Sigmoid colon (tissue), 3 donors: Measurements from ENCODE around the gene NEDD1.

Experiments used
- POLR2A ChIP-seq, 2 donors: fragments of 450-650 bp; IDR thresholded peaks; one replicate each; pipeline ENCODE4 v1.6.1; 2016; ENCODE audit warnings: antibody characterized with exemption in 2 of 2, mild to moderate bottlenecking in 2 of 2, moderate library complexity in 2 of 2
- TF ChIP-seq, protein P1 (sequence below), 4 experiments: fragments of 450-650 bp in 3 of 4; fragments of 200-600 bp in 1 of 4; IDR thresholded peaks; one replicate each; pipeline ENCODE4 v1.5.1; 2016 to 2019; ENCODE audit warnings: antibody characterized with exemption in 4 of 4, mild to moderate bottlenecking in 3 of 4, moderate library complexity in 2 of 4

DNA sequence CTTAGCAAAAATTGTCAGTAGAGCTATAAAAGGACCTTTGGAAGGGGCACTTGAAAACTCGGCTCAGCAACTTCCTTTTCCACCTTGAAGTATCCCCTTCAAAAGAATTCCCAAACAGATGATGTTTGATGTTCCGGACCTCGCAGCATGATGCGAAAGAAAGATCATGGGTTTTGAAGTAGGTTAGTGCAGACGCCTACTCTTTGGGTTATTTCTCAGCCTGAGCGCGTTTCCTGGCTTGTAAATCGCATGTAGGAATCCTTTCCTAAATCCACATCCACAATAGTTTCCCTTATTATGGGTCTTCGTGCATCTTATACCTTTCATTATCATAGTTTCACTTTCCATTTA lies 584 bp upstream of the NEDD1 start:
- TF ChIP-seq, protein P1, sequence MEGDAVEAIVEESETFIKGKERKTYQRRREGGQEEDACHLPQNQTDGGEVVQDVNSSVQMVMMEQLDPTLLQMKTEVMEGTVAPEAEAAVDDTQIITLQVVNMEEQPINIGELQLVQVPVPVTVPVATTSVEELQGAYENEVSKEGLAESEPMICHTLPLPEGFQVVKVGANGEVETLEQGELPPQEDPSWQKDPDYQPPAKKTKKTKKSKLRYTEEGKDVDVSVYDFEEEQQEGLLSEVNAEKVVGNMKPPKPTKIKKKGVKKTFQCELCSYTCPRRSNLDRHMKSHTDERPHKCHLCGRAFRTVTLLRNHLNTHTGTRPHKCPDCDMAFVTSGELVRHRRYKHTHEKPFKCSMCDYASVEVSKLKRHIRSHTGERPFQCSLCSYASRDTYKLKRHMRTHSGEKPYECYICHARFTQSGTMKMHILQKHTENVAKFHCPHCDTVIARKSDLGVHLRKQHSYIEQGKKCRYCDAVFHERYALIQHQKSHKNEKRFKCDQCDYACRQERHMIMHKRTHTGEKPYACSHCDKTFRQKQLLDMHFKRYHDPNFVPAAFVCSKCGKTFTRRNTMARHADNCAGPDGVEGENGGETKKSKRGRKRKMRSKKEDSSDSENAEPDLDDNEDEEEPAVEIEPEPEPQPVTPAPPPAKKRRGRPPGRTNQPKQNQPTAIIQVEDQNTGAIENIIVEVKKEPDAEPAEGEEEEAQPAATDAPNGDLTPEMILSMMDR (IDR thresholded peaks at IDR 0.05), result no peak
- TF ChIP-seq POLR2A (IDR thresholded peaks at IDR 0.05), result no peak
